OCI-LY1 (cell line): Measurements from ENCODE around the gene KDM3B.

Source experiments
- EZH2 ChIP-seq: fragments of 200-600 bp; sonication (generic), shearing (Covaris generic); IDR thresholded peaks from 2 replicates; pipeline ENCODE4 v1.8.0; 2017; ENCODE audit warnings: borderline replicate concordance, mixed run types, mild to moderate bottlenecking, antibody characterized with exemption, low read length, moderate library complexity, mixed read lengths
- TF ChIP-seq, protein P1 (sequence below): fragments of 200-600 bp; sonication (generic), shearing (Covaris generic); IDR thresholded peaks from 2 replicates; pipeline ENCODE4 v1.5.1; 2017; ENCODE audit warnings: mild to moderate bottlenecking, antibody characterized with exemption, low read length, moderate library complexity, mixed read lengths

GRCh38 chr5:138402640-138403039 lies 50.2 kb downstream of the KDM3B start:
- no peak for TF ChIP-seq EZH2
- TF ChIP-seq, protein P1, sequence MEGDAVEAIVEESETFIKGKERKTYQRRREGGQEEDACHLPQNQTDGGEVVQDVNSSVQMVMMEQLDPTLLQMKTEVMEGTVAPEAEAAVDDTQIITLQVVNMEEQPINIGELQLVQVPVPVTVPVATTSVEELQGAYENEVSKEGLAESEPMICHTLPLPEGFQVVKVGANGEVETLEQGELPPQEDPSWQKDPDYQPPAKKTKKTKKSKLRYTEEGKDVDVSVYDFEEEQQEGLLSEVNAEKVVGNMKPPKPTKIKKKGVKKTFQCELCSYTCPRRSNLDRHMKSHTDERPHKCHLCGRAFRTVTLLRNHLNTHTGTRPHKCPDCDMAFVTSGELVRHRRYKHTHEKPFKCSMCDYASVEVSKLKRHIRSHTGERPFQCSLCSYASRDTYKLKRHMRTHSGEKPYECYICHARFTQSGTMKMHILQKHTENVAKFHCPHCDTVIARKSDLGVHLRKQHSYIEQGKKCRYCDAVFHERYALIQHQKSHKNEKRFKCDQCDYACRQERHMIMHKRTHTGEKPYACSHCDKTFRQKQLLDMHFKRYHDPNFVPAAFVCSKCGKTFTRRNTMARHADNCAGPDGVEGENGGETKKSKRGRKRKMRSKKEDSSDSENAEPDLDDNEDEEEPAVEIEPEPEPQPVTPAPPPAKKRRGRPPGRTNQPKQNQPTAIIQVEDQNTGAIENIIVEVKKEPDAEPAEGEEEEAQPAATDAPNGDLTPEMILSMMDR = no peak
